IPS-15b (cell line): ENCODE measurements around the gene EPN2.

ENCODE experiments used
- H3K27me3 ChIP-seq: one replicate; pipeline ENCODE4 v1.6.1; 2013; ENCODE audit warnings: low read length; ENCODE audit not compliant: control insufficient read depth, insufficient read depth
- H3K36me3 ChIP-seq: one replicate; pipeline ENCODE4 v1.6.1; 2013; ENCODE audit warnings: low read length; ENCODE audit not compliant: control insufficient read depth, insufficient read depth
- H3K4me1 ChIP-seq: one replicate; pipeline ENCODE4 v1.6.1; 2013; ENCODE audit warnings: mild to moderate bottlenecking, low read length; ENCODE audit not compliant: control insufficient read depth, insufficient read depth
- H3K4me3 ChIP-seq: one replicate; pipeline ENCODE4 v1.5.1; 2013; ENCODE audit warnings: low read depth, low read length
- H3K9ac ChIP-seq: one replicate; pipeline ENCODE4 v1.6.1; 2013; ENCODE audit warnings: low read depth, mild to moderate bottlenecking, low read length
- H3K9me3 ChIP-seq: one replicate; pipeline ENCODE4 v1.6.1; 2013; ENCODE audit warnings: mild to moderate bottlenecking, low read length; ENCODE audit not compliant: control insufficient read depth, insufficient read depth

Gene EPN2

DNA sequence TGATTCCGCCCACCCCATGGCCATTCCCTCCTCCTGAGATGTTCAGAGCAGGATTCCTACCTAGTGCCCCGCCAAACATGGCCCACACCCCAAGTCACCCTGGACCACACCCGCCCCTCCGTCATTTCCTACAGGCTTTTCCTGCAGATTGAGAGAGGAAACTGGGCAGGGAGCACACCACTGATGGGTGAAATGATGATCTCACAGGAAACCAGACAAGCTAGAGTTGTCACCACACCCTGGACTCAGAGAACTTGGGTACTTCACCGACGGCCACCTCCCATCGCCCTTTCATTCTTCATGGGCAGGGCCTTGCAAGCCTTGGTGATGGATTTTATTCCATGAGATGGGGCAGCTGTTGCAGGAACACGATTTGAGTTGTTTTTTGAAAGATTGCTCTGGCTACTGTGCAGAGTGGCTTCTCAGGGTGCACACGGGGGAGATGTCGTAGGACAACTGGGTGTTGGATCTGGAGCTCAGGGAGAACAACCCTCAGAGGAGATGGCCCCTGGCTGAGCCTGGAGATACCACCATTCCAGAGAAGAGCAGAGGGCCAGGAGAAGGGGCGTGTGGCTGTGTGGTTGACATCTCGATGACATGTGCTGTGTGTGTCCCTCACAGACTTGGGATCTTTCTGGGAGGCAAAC, 132.8 kb downstream of the EPN2 start:
- Histone ChIP-seq H3K4me1 (peaks cover 4% of the 10 kb centered on the region), H3K36me3 (no peaks in the 10 kb centered on the region), H3K4me3 (no peak overlapping the region), H3K27me3 (no peaks in the 10 kb centered on the region), H3K9me3 (no peaks in the 10 kb centered on the region), H3K9ac (peak overlapping the region; percentile 24)

DNA sequence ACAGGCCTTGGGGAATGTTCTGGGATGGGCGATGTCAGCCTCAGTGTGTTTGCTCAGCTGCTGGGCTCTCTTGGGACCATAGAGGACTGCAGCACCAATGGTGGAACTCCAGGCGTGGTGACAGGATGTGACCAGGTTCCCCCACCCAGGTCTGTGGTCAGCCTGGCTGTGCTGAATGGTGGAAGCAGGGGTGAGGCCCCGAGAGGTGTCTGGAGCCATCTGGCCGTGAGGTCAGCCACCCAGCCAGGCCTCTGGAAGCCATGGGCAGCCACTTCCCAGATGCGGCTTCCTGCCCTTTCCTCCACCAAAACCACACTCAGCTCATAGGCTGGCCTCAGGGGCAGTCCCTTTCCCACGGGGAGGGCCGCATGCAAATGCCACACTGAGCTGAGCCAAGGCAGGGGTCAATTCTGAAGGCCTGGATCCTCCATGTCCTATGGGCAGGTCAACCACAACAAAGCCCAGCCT, 133.4 kb downstream of the EPN2 start:
- no peaks in the 10 kb centered on the region for H3K36me3 ChIP-seq
- peaks cover 4% of the 10 kb centered on the region for H3K4me1 ChIP-seq
- no peak overlapping the region for H3K4me3 ChIP-seq
- no peaks in the 10 kb centered on the region for H3K9me3 ChIP-seq
- H3K27me3 ChIP-seq = no peaks in the 10 kb centered on the region
- peak overlapping the region; percentile 24 for H3K9ac ChIP-seq

DNA sequence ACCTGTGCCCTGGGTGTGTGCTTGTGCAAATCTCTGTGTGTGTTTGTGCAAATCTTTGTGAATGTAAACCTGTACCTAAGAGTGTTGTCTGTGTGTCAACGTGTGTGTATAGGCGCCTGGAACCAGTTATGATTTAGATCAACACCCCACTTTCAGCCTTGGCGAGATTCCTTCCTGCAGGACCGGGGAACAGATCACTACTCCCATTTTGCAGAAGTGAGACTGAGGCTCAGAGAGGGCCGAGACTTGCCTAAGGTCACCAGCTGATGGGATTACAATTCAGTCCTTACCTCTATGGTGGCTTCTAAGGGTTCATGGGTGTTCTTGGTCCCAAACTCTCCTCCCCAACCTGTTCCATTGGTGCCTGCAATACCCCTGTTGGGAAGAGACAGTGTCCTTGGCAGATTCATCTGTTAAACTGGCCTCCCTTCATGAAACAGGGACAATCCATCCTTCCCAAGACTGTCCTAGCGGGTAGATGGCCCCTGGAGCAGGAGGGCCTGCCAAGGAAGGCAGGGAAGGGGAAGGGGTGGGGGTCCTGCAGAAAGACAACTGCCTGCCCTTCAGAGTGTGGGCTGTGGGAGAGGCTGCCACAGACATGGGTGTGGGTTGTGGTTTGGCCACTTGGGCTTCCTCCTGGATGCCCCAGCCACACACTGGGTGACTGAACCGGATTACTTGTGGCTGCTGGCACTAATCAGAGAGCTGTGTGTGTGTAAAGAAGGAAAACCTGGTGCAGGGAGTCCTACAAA, 134.3 kb downstream of the EPN2 start:
- H3K4me3 ChIP-seq = no peak overlapping the region
- H3K27me3 ChIP-seq = no peaks in the 10 kb centered on the region
- H3K36me3 ChIP-seq = no peaks in the 10 kb centered on the region
- no peaks in the 10 kb centered on the region for H3K9me3 ChIP-seq
- H3K4me1 ChIP-seq = peaks cover 4% of the 10 kb centered on the region
- H3K9ac ChIP-seq = no peak overlapping the region

DNA sequence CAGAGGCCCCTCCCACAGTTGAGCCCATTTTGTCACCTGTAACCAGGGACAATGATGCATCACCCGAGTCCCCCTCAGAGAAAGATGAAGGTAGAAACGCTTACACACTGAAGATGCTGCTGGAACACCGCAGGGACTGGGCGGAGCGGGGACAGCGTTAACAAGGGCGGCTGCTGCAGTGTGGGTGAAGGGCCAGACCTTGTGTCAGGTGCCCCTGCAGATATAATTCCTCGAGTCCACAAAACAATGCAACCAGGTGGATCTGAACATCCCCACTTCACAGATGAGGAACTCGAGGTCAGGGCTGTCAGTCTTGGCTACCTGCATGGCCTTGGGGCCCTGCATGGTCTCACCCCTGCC, 134.8 kb downstream of the EPN2 start:
- Histone ChIP-seq H3K9ac (no peak overlapping the region), H3K36me3 (no peaks in the 10 kb centered on the region), H3K4me1 (peaks cover 4% of the 10 kb centered on the region), H3K4me3 (no peak overlapping the region), H3K9me3 (no peaks in the 10 kb centered on the region), H3K27me3 (no peaks in the 10 kb centered on the region)

DNA sequence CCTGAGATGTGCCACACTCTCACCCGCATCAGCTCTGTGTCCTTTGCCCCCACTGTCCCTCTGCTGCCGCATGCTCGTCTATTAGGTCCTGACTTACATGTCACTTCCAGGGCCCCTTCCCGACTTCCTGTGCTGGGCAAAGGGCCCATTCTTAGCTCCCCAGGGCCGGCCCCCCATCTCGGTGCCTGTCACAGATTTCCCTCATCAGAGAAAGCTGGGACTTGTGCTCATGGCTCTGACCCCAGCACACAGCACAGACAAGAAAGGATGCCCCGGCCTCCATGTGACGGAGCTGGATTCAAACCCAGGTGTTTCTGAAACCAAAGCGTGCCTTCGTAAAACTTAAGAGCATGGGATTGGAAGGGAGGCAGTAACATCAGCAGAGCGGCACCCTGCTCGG, 135.3 kb downstream of the EPN2 start:
- no peak overlapping the region for H3K9ac ChIP-seq
- H3K27me3 ChIP-seq = no peaks in the 10 kb centered on the region
- H3K4me1 ChIP-seq = peaks cover 4% of the 10 kb centered on the region
- no peak overlapping the region for H3K4me3 ChIP-seq
- no peaks in the 10 kb centered on the region for H3K36me3 ChIP-seq
- H3K9me3 ChIP-seq = no peaks in the 10 kb centered on the region

DNA sequence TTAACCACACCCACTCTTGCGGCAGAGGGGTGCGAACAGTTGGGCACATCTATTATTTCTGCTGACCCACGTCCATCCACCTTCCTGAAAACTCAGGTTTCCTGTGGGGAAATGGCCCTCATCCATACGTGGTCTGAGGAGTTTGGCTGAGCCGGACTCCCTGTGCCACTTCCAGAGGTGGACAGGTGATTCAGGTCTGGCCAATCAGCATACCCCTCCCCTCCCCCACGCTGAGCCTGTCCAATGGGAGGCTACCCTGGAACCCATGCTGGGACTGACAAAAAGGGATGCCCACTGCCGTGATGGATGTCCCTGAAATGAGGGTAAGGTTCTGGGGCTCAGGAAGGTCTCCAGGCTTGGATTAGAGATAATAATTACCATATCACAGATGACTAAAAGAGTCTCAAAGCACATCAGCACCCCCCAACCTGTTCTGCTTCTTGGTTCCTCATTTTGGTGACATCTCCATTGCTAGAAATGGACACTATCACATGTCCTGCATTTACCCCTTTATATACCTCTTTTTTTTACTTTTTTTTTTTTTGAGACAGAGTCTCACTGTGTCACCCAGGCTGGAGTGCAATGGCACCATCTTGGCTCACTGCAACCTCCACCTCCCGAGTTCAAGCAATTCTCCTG, 135.8 kb downstream of the EPN2 start:
- Histone ChIP-seq H3K4me3 (no peak overlapping the region), H3K27me3 (no peaks in the 10 kb centered on the region), H3K4me1 (peaks cover 4% of the 10 kb centered on the region), H3K9ac (no peak overlapping the region), H3K36me3 (no peaks in the 10 kb centered on the region), H3K9me3 (no peaks in the 10 kb centered on the region)

DNA sequence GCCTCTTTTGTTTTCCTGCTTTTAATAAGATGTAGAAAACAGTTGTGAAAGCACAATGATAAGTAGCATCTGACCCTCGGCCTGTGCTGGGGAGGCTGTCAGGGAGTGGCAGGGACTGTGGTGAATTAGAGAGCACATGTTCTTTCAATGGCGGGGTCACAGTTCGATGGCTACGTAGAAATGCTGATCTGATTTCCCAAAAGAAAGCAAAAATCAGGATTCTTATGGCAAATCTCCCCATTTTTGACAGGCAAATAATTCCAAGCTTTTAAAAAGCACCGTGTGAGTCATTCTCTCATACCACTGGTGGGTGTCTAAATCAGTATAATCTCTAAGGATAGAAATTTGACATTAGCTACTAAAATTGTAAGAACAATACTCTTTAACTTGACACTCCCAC, 137.0 kb downstream of the EPN2 start:
- peaks cover 4% of the 10 kb centered on the region for H3K4me1 ChIP-seq
- no peak overlapping the region for H3K9ac ChIP-seq
- H3K4me3 ChIP-seq = no peak overlapping the region
- no peaks in the 10 kb centered on the region for H3K27me3 ChIP-seq
- no peaks in the 10 kb centered on the region for H3K36me3 ChIP-seq
- H3K9me3 ChIP-seq = no peaks in the 10 kb centered on the region

DNA sequence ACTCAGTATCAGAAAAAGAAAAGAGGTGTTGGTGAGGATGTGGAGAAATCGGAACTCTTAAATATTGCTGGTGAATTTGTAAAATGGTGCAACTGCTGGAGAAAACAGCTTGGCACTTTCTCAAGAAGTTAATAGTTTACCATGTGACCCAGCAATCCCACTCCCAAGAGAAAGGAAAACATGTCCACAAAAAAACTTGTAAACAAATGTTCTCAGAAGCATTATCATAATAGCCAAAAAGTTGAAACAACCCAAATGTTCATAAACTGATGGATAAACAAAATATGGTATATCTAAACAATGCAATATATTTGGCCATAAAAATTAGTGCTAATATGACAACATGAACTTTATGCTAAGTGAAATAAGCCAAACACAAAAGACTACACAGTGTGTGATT, 138.6 kb downstream of the EPN2 start:
- Histone ChIP-seq H3K9ac (no peak overlapping the region), H3K27me3 (no peaks in the 10 kb centered on the region), H3K4me3 (no peak overlapping the region), H3K36me3 (peaks cover 13% of the 10 kb centered on the region), H3K4me1 (peaks cover 9% of the 10 kb centered on the region), H3K9me3 (no peaks in the 10 kb centered on the region)

DNA sequence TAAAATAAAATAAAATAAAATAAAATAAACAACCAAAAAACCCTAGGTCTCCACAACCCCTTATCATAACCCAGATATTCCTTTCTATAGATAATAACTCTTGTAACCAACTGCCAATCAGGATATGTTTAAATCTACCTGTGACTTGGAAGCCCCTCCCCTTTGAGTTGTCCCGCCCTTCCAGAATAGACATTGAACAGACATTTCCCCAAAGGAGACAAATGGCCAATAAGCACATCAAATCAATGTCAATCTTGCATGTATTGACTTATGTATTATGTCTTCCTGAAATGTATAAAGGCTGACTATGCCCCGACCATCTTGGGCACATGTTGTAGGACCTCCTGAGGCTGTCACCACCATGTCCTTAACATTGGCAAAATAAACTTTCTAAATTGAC, 139.6 kb downstream of the EPN2 start:
- peaks cover 9% of the 10 kb centered on the region for H3K4me1 ChIP-seq
- H3K4me3 ChIP-seq = peak overlapping the region; percentile 89
- H3K27me3 ChIP-seq = no peaks in the 10 kb centered on the region
- H3K9me3 ChIP-seq = no peaks in the 10 kb centered on the region
- no peak overlapping the region for H3K9ac ChIP-seq
- H3K36me3 ChIP-seq = peaks cover 24% of the 10 kb centered on the region

DNA sequence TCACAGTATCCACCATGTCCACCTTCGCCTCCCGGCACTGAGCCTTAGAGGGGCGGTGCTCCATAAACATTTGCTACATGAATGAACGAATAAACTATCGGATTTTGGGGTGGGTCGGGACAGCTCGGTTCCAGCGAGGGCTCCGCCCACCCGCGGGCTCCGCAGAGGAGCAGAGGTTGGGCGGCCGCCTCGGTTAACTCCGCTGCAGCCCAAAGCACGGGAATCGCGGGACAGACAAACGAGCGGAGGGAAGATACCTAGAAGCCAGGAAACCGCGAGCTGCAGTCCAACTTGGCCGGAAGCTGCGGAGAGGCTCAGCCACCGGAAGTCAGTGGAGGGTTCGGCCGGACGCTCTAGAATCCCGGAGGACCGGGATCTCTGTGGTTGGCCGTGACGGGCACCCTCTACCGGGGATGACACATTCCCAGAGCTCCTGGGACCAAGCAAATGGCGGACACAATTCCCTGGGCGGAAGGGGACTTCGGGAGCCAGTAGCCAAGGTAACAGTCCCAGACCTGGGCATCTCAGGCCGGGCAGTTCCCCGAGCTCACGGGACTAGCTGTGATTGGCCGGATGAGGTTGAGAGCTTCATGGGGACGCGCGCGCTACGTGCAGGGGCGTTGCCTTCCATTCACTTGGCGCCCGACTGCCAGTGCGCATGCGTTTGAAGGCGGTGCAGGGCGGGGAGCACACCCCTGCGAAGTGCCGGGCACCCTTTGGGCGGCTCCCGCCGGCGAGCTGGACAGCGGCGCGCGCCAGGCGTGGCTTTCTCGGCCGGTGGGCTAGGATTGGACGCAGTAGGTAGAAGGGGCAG, 140.6 kb downstream of the EPN2 start:
- Histone ChIP-seq H3K4me3 (peak overlapping the region; percentile 93), H3K4me1 (peaks cover 9% of the 10 kb centered on the region), H3K9me3 (no peaks in the 10 kb centered on the region), H3K36me3 (peaks cover 33% of the 10 kb centered on the region), H3K27me3 (no peaks in the 10 kb centered on the region), H3K9ac (peak overlapping the region; percentile 90)

DNA sequence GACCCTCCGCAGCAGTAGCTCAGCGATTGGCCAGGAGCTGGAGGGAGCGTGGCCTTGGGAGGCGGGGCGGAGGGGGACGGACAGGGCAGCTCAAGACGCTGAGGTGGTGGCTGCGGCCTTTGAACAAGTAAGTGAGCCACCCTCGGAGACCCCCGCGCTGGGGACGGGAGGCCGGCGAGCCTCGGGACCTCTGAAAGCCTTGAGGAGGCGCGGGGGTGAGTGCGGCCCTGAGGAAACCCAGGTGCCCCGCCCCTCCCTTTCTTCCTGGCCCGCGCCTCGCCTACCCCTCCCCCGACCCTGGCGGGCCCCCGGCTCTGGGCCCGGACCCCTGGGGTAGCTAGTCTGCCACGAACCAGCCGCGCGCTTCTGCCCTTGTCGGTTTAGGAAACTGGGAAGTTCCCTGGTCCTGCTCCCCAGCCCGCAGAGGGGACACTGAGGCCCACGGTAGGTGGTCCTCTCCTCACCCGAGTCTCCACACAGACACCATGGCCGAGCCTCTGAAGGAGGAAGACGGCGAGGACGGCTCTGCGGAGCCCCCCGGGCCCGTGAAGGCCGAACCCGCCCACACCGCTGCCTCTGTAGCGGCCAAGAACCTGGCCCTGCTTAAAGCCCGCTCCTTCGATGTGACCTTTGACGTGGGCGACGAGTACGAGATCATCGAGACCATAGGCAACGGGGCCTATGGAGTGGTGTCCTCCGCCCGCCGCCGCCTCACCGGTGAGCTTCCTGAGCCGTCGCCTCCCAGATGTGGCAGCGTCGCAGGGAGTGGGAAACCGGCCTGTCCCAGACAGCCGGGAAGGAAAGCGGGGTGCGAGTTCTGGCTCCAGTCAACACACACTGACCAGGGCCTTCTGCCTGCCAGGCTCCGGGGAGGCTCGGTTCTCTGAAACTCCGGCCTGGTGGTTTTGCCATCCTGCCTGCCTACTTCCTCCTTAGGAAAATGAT, 141.5 kb downstream of the EPN2 start, which contains the start of gene MAPK7:
Gene MAPK7 (plus strand): TSS at position 83 of the 945 bp plus-strand sequence. CDS start 403 bp downstream, at position 486.
- Histone ChIP-seq H3K27me3 (no peaks in the 10 kb centered on the region), H3K4me1 (peaks cover 5% of the 10 kb centered on the region), H3K36me3 (peaks cover 40% of the 10 kb centered on the region), H3K9ac (peak within 1 kb of the TSS; percentile 90), H3K4me3 (peak within 1 kb of the TSS; percentile 93), H3K9me3 (no peaks in the 10 kb centered on the region)
